ENCODE data around the gene GYG2. TPM values are rescaled to one million over a fixed set of nuclear protein-coding genes. Genes with fewer than 3 reads are reported as not detected.

GYG2 gene
- total RNA-seq, 2 donors from 2014 or later: 12.8 to 22.0 TPM

DNA sequence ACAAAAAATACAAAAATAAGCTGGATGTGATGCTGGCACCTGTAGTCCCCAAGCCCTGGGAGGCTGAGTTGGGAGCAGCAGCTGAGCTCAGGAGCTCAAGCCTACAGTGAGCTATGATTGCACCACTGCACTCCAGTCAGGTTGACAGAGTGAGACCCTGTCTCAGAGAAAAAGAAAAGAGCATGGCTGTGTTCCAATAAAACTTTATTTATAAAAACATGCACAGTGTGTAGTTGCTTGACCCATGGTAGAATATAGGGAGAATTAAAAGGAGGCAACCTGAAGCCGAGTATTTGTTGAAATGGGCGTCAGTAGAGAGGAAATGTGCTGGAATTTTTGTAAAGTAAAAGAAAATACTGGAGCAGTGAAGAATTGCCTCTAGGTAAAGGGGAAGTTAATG is 27.0 kb downstream of the GYG2 start:
- Histone ChIP-seq H3K4me3 (no peak overlapping the region), H3K4me1 (no peaks in the 10 kb centered on the region), H3K27me3 (no peaks in the 10 kb centered on the region), H3K27ac (no peak overlapping the region), H3K9me3 (no peaks in the 10 kb centered on the region), H3K9ac (ENCODE audit: low read depth in 2 of 2, low read length in 2 of 2) (no peak overlapping the region), H3K36me3 (no peaks in the 10 kb centered on the region)
- TF ChIP-seq, protein P1, sequence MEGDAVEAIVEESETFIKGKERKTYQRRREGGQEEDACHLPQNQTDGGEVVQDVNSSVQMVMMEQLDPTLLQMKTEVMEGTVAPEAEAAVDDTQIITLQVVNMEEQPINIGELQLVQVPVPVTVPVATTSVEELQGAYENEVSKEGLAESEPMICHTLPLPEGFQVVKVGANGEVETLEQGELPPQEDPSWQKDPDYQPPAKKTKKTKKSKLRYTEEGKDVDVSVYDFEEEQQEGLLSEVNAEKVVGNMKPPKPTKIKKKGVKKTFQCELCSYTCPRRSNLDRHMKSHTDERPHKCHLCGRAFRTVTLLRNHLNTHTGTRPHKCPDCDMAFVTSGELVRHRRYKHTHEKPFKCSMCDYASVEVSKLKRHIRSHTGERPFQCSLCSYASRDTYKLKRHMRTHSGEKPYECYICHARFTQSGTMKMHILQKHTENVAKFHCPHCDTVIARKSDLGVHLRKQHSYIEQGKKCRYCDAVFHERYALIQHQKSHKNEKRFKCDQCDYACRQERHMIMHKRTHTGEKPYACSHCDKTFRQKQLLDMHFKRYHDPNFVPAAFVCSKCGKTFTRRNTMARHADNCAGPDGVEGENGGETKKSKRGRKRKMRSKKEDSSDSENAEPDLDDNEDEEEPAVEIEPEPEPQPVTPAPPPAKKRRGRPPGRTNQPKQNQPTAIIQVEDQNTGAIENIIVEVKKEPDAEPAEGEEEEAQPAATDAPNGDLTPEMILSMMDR (IDR thresholded peaks at IDR 0.05): no peak
- intact Hi-C loops (cut with DNase I): no loop called here
- no peak for DNase-seq

- H3K9me3 ChIP-seq: no peaks in the 10 kb centered on the region
- H3K27ac ChIP-seq: no peak overlapping the region
- no peak overlapping the region for H3K4me3 ChIP-seq
- no peak overlapping the region for H3K9ac ChIP-seq (ENCODE audit: low read depth in 2 of 2, low read length in 2 of 2)
- no peaks in the 10 kb centered on the region for H3K4me1 ChIP-seq
- no peak for DNase-seq
- intact Hi-C loops (cut with DNase I): no loop called here
- H3K27me3 ChIP-seq: no peaks in the 10 kb centered on the region
- H3K36me3 ChIP-seq: no peaks in the 10 kb centered on the region
- TF ChIP-seq, protein P1 (IDR thresholded peaks at IDR 0.05): no peak
Observed at GRCh38 chrX:2857566-2857965, 28.8 kb downstream of the GYG2 start.

DNA sequence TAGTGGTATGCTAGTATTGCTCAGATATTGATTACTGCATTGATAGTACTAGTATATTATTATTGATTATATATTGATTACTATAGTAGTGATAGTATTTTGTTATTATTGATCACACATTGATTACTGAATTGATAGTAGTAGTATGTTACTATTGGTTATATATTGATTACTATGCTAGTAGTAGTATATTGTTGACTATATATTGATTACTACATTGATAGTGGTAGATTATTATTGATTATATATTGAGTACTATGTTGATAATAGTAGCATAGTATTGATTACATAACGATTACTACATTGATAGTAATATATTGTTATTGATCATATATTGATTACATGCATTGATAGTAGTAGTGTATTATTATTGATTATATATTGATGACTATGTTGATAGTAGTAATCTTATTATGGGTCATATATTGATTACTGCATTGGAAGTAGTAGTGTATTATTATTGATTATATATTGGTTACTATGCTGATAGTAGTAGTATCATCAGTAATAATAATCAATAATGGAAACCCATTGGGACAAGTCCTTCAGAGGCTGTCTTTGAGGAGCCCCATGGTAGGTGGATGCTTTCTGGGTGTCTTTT is 30.6 kb downstream of the GYG2 start:
- no peaks in the 10 kb centered on the region for H3K9me3 ChIP-seq
- H3K27me3 ChIP-seq: no peaks in the 10 kb centered on the region
- H3K4me3 ChIP-seq: no peak overlapping the region
- no peak overlapping the region for H3K9ac ChIP-seq (ENCODE audit: low read depth in 2 of 2, low read length in 2 of 2)
- H3K36me3 ChIP-seq: no peaks in the 10 kb centered on the region
- intact Hi-C loops (cut with DNase I): no loop called here
- no peak for DNase-seq
- no peaks in the 10 kb centered on the region for H3K4me1 ChIP-seq
- no peak overlapping the region for H3K27ac ChIP-seq
- TF ChIP-seq, protein P1 (IDR thresholded peaks at IDR 0.05): no peak

DNA sequence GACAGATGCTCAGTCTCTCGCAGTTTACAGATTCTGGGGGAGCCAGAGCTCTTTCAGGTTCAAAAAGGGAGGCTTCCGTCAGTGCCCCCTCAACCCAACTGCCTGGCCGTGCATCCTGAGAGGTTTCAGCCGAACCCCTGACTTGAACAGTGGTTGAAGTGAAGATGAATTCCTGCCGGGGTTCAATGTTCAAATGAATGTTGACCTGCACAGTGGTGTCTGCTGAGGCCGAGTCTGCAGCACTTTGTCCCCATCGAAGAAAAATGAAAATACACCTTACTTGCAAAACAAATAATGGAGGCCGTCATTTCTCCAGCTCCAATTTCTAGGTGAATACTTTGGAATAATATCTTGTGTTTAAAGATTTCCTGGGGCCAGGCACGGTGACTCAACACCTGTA is 33.7 kb downstream of the GYG2 start:
- no peak overlapping the region for H3K27ac ChIP-seq
- DNase-seq: no peak
- TF ChIP-seq, protein P1 (IDR thresholded peaks at IDR 0.05): no peak
- intact Hi-C loops (cut with DNase I): no loop called here
- H3K9ac ChIP-seq (ENCODE audit: low read depth in 2 of 2, low read length in 2 of 2): no peak overlapping the region
- no peak overlapping the region for H3K4me3 ChIP-seq
- H3K36me3 ChIP-seq: no peaks in the 10 kb centered on the region
- H3K27me3 ChIP-seq: no peaks in the 10 kb centered on the region
- H3K9me3 ChIP-seq: no peaks in the 10 kb centered on the region
- no peaks in the 10 kb centered on the region for H3K4me1 ChIP-seq

DNA sequence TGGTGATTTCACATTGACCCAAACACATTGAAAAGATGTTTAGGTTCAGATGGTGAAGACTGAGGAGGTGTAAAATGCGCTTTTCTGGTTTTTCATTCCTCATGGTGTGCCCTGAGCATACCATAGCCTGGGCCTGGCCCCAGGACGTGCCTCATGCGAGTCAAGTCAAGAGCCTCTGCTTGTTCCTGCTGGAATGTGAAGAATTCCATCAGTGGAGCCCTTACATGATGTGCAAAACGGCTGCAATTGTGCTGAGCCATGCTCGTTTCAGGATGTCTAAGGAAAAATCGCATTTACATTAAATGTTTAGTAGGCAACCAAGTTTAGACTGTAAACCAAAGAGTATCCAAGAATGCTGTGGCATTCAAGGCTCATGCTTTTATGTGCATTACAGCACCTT is 34.9 kb downstream of the GYG2 start:
- Histone ChIP-seq H3K27ac (no peak overlapping the region), H3K4me1 (no peaks in the 10 kb centered on the region), H3K27me3 (no peaks in the 10 kb centered on the region), H3K4me3 (no peak overlapping the region), H3K9ac (ENCODE audit: low read depth in 2 of 2, low read length in 2 of 2) (no peak overlapping the region), H3K9me3 (no peaks in the 10 kb centered on the region), H3K36me3 (no peaks in the 10 kb centered on the region)
- TF ChIP-seq, protein P1 (IDR thresholded peaks at IDR 0.05): no peak
- intact Hi-C loops (cut with DNase I): no loop called here
- no peak for DNase-seq
